H1 (cell line): ENCODE data around the gene DNAH1. TPM values are rescaled to one million over a fixed set of nuclear protein-coding genes. Genes with fewer than 3 reads are reported as not detected.

Experiments
- CTCF ChIA-PET: fragments of 300-600 bp; sonication (Branson Sonifier 250); formaldehyde crosslinking; loops from one replicate; lab custom pipeline; 2021; ENCODE audit not compliant: partially characterized antibody; lab: Charles Lee
- POLR2A ChIA-PET: fragments of 300-600 bp; sonication (Branson Sonifier 250); formaldehyde crosslinking; loops from one replicate; lab custom pipeline; 2021; ENCODE audit warnings: inconsistent platforms; ENCODE audit not compliant: partially characterized antibody; lab: Charles Lee
- DNase-seq, 2 experiments: peaks; one replicate each; pipeline versions ENCODE4 v3.0.0 to v3.0.0-alpha.2; 2010 to 2022; ENCODE audit warnings: low spot score in 2 of 2, low read depth in 1 of 2, mixed read lengths in 1 of 2
- FAIRE-seq: peaks from 2 replicates; lab custom pipeline; 2011; peaks lifted over from hg19 to GRCh38; lab: Jason Lieb, UNC
- H2AFZ ChIP-seq: 2 replicates; pipeline ENCODE4 v1.8.1; 2012; ENCODE audit warnings: low read length, inconsistent platforms
- H2AK5ac ChIP-seq: 2 replicates; pipeline ENCODE4 v1.6.1; 2013; ENCODE audit warnings: low read depth, low read length
- H2BK120ac ChIP-seq: replicated peaks from 2 replicates; pipeline ENCODE3; 2013; ENCODE audit warnings: low read depth, low read length, inconsistent platforms
- H2BK12ac ChIP-seq: 2 replicates; pipeline ENCODE4 v1.6.1; 2013; ENCODE audit warnings: low read depth, low read length
- H2BK15ac ChIP-seq: 2 replicates; pipeline ENCODE4 v1.6.1; 2013; ENCODE audit warnings: low read length
- H2BK20ac ChIP-seq: 2 replicates; pipeline ENCODE4 v1.6.1; 2013; ENCODE audit warnings: low read length
- H2BK5ac ChIP-seq: 2 replicates; pipeline ENCODE4 v1.6.1; 2013; ENCODE audit warnings: low read depth, low read length
- H3K14ac ChIP-seq: 2 replicates; pipeline ENCODE4 v1.6.1; 2013; ENCODE audit warnings: inconsistent platforms; ENCODE audit not compliant: insufficient read length
- H3K18ac ChIP-seq: 2 replicates; pipeline ENCODE4 v1.6.1; 2013; ENCODE audit warnings: low read length; ENCODE audit errors: extremely low read depth
- H3K23ac ChIP-seq: 2 replicates; pipeline ENCODE4 v1.6.1; 2013; ENCODE audit warnings: inconsistent platforms; ENCODE audit not compliant: insufficient read length
- H3K23me2 ChIP-seq: 2 replicates; pipeline ENCODE4 v1.6.1; 2013; ENCODE audit warnings: low read depth, low read length
- H3K27ac ChIP-seq: 2 replicates; pipeline ENCODE4 v1.6.1; 2011; ENCODE audit warnings: low read depth, low read length, inconsistent platforms
- H3K27me3 ChIP-seq, 4 experiments: replicated peaks in 1 of 4; 1 replicate in 1 of 4; 2 replicates in 3 of 4; pipeline versions ENCODE4 v1.6.1 to v1.8.1; 2011 to 2013; ENCODE audit warnings: low read length in 3 of 4, mild to moderate bottlenecking in 3 of 4, inconsistent platforms in 2 of 4, mixed read lengths in 2 of 4, moderate library complexity in 1 of 4; ENCODE audit not compliant: control insufficient read depth in 3 of 4, insufficient read depth in 3 of 4; ENCODE audit errors: extremely low read depth in 1 of 4
- H3K36me3 ChIP-seq, 4 experiments: 2 replicates each; pipeline versions ENCODE4 v1.6.1 to v1.8.1; 2011 to 2013; ENCODE audit warnings: mild to moderate bottlenecking in 4 of 4, low read length in 3 of 4, moderate library complexity in 2 of 4, control low read depth in 1 of 4, inconsistent platforms in 1 of 4; ENCODE audit not compliant: insufficient read depth in 4 of 4, control insufficient read depth in 2 of 4
- H3K4ac ChIP-seq: replicated peaks from 2 replicates; pipeline ENCODE3; 2013; ENCODE audit warnings: low read length, low read depth, mixed read lengths, inconsistent platforms; ENCODE audit not compliant: insufficient read length
- H3K4me1 ChIP-seq, 4 experiments: replicated peaks in 1 of 4; 1 replicate in 1 of 4; 2 replicates in 3 of 4; pipeline versions ENCODE4 v1.6.1 to v1.8.1; 2011 to 2013; ENCODE audit warnings: low read length in 3 of 4, inconsistent platforms in 2 of 4, mixed read lengths in 1 of 4; ENCODE audit not compliant: insufficient read depth in 4 of 4, control insufficient read depth in 3 of 4
- H3K4me2 ChIP-seq, 2 experiments: 2 replicates each; pipeline versions ENCODE4 v1.6.1 to v1.8.1; 2011 to 2013; ENCODE audit warnings: low read depth in 2 of 2, low read length in 2 of 2, control low read depth in 1 of 2, inconsistent platforms in 1 of 2, mild to moderate bottlenecking in 1 of 2; ENCODE audit not compliant: insufficient read depth in 1 of 2
- H3K4me3 ChIP-seq, 4 experiments: fragments of 200-600, 300-600 bp in 1 of 4; sonication (generic), shearing (Covaris generic), sonication (Bioruptor Twin) in 1 of 4; 2 replicates each; pipeline versions ENCODE4 v1.5.1 to v1.8.1; 2011 to 2016; ENCODE audit warnings: low read length in 4 of 4, low read depth in 3 of 4, control low read depth in 2 of 4, inconsistent platforms in 2 of 4, mild to moderate bottlenecking in 2 of 4, mixed read lengths in 1 of 4, moderate library complexity in 1 of 4; ENCODE audit not compliant: insufficient read depth in 2 of 4; ENCODE audit errors: extremely low read depth in 1 of 4
- H3K56ac ChIP-seq: replicated peaks from 2 replicates; pipeline ENCODE3; 2013; ENCODE audit warnings: low read depth, mild to moderate bottlenecking, mixed read lengths, low read length, inconsistent platforms; ENCODE audit not compliant: insufficient read length
- H3K79me1 ChIP-seq: 2 replicates; pipeline ENCODE4 v1.6.1; 2013; ENCODE audit warnings: low read depth, low read length, control low read depth
- H3K79me2 ChIP-seq, 2 experiments: 2 replicates each; pipeline versions ENCODE4 v1.6.1 to v1.8.1; 2012 to 2013; ENCODE audit warnings: low read length in 2 of 2, mild to moderate bottlenecking in 2 of 2, inconsistent platforms in 1 of 2; ENCODE audit not compliant: insufficient read depth in 2 of 2, control insufficient read depth in 1 of 2
- H3K9ac ChIP-seq, 4 experiments: replicated peaks in 1 of 4; 1 replicate in 1 of 4; 2 replicates in 3 of 4; pipeline versions ENCODE4 v1.6.1 to v1.8.1; 2011 to 2013; ENCODE audit warnings: low read depth in 3 of 4, low read length in 3 of 4, control low read depth in 2 of 4, mild to moderate bottlenecking in 2 of 4, moderate library complexity in 2 of 4, inconsistent platforms in 1 of 4; ENCODE audit errors: extremely low read depth in 1 of 4
- H3K9me3 ChIP-seq, 2 experiments: 2 replicates each; pipeline versions ENCODE4 v1.6.1 to v1.8.1; 2012 to 2013; ENCODE audit warnings: mild to moderate bottlenecking in 2 of 2, moderate library complexity in 2 of 2, control low read depth in 1 of 2, inconsistent platforms in 1 of 2, low read depth in 1 of 2, low read length in 1 of 2, mixed read lengths in 1 of 2; ENCODE audit not compliant: insufficient read depth in 2 of 2
- H4K20me1 ChIP-seq, 2 experiments: replicated peaks in 1 of 2; 2 replicates each; pipeline versions ENCODE3 to v1.8.1; 2011 to 2013; ENCODE audit warnings: inconsistent platforms in 2 of 2, low read length in 2 of 2, mild to moderate bottlenecking in 1 of 2; ENCODE audit not compliant: insufficient read depth in 2 of 2, control insufficient read depth in 1 of 2
- H4K5ac ChIP-seq: 2 replicates; pipeline ENCODE4 v1.6.1; 2013; ENCODE audit warnings: low read length, low read depth, mixed read lengths, inconsistent platforms; ENCODE audit not compliant: insufficient read length
- H4K8ac ChIP-seq: 2 replicates; pipeline ENCODE4 v1.8.0; 2013; ENCODE audit warnings: mild to moderate bottlenecking, moderate library complexity, low read length, inconsistent platforms; ENCODE audit not compliant: insufficient read depth; ENCODE audit errors: extremely low read depth
- H4K91ac ChIP-seq: replicated peaks from 2 replicates; pipeline ENCODE3; 2013; ENCODE audit warnings: low read length, mixed read lengths, inconsistent platforms; ENCODE audit not compliant: insufficient read length
- ASH2L ChIP-seq: fragments of 200-600, 300-600 bp; sonication (generic); IDR thresholded peaks from one replicate; pipeline ENCODE4 v1.7.1; 2017; ENCODE audit warnings: low read length
- BACH1 ChIP-seq: IDR thresholded peaks from 2 replicates; pipeline ENCODE4 v1.6.1; 2012; ENCODE audit warnings: low read length, improper control_type of control experiment
- CEBPB ChIP-seq: IDR thresholded peaks from 2 replicates; pipeline ENCODE4 v1.6.1; 2012; ENCODE audit warnings: low read depth, low read length
- CHD1 ChIP-seq: IDR thresholded peaks from 2 replicates; pipeline ENCODE4 v1.6.1; 2012; ENCODE audit warnings: low read depth, low read length, improper control_type of control experiment
- CHD2 ChIP-seq: IDR thresholded peaks from 2 replicates; pipeline ENCODE4 v1.6.1; 2012; ENCODE audit warnings: low read length, improper control_type of control experiment
- FOSL1 ChIP-seq: IDR thresholded peaks from 2 replicates; pipeline ENCODE4 v1.6.1; 2011; ENCODE audit warnings: mild to moderate bottlenecking, low read depth, low read length, moderate library complexity; ENCODE audit not compliant: insufficient read depth
- JUN ChIP-seq: IDR thresholded peaks from 2 replicates; pipeline ENCODE4 v1.6.1; 2011; ENCODE audit warnings: low read depth, mild to moderate bottlenecking, improper control_type of control experiment, low read length
- NRF1 ChIP-seq: IDR thresholded peaks from 2 replicates; pipeline ENCODE4 v1.6.1; 2011; ENCODE audit warnings: mild to moderate bottlenecking, low read depth, low read length, improper control_type of control experiment
- POLR2A ChIP-seq, 2 experiments: IDR thresholded peaks; 1 replicate in 1 of 2; 2 replicates in 1 of 2; pipeline ENCODE4 v1.6.1; 2011; ENCODE audit warnings: low read depth in 2 of 2, low read length in 2 of 2, mild to moderate bottlenecking in 2 of 2; ENCODE audit errors: control extremely low read depth in 1 of 2
- POU5F1 ChIP-seq: IDR thresholded peaks from 2 replicates; pipeline ENCODE4 v1.6.1; 2011; ENCODE audit warnings: low read depth, mild to moderate bottlenecking, low read length, moderate library complexity
- SIX5 ChIP-seq: IDR thresholded peaks from 2 replicates; pipeline ENCODE4 v1.6.1; 2011; ENCODE audit warnings: mild to moderate bottlenecking, low read depth, low read length
- SP2 ChIP-seq: IDR thresholded peaks from 2 replicates; pipeline ENCODE4 v1.6.1; 2012; ENCODE audit warnings: mild to moderate bottlenecking, low read length, inconsistent platforms
- WGBS, 2 experiments: shearing (Covaris generic) in 1 of 2; methylation state at CpG; one replicate each; pipeline versions ENCODE4 v1.1.6 to v1.1.7; 2013 to 2015; ENCODE audit warnings: low lambda C conversion rate in 2 of 2, mixed read lengths in 2 of 2, inconsistent platforms in 1 of 2, low coverage in 1 of 2, missing lambda C conversion rate in 1 of 2; ENCODE audit not compliant: insufficient replicate concordance in 2 of 2, insufficient coverage in 1 of 2, insufficient read length in 1 of 2; ENCODE audit errors: extremely low coverage in 1 of 2, missing lambda C conversion rate in 1 of 2; 5-methylcytosine and 5-hydroxymethylcytosine counted together
- polyA plus RNA-seq, 7 experiments: library from polyadenylated mRNA; depleted of rRNA in 3 of 7; stranded (reverse) in 5 of 7; unstranded in 2 of 7; fragments of >200 nt in 5 of 7; fragments of 200-250 nt in 2 of 7; gene quantifications; 1 replicate in 5 of 7; 2 replicates in 1 of 7; 4 replicates in 1 of 7; pipeline versions ENCODE4 v1.2.1 to v1.2.3, GENCODE V29; 2011 to 2013; ENCODE audit warnings: missing spikeins in 2 of 7, mixed read lengths in 2 of 7
- total RNA-seq: library from RNA; stranded (reverse); fragmentation: NEBNext Ultra II Directional; extraction: Animal tissue kit (Norgen Biotek cat#: 25700); gene quantifications from 2 replicates; pipeline ENCODE4 v1.2.1, GENCODE V29; 2021

DNAH1 gene
- total and polyA plus RNA-seq, 2 of the 8 experiments (the other 6 are each of a cell fraction or from before 2014, with no cell fraction given): 1.0 to 1.5 TPM

DNA sequence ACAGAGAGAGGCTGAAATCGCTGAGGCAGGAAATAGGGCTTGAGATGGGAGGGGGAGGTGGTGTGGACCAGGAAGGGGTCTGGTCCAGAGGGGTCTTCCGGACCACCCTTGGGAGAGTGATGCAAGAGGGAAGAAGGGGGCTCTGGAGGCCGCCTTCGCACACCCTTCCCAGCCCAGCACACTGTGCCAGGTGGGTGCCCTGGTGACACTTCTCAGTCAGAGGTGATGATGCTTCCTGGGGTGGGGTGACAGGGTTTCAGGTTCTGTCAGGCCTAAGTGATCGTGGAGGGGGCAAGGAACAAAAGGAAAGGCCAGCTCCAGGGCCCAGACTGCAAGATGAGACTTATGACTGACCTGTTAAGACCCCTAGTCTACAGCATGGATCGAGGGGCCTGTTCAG lies 116.1 kb downstream of the DNAH1 start:
- CTCF ChIA-PET: interaction anchor here (0.7 to 3.8 kb wide), 4 partner anchors 11 to 211 kb away, joined by 3 to 22 read pairs (median 9); no protein-coding TSS in a partner anchor
- no peak overlapping the region for H3K18ac ChIP-seq
- TF ChIP-seq BACH1 (no peak), SP2 (no peak), FOSL1 (no peak), POU5F1 (no peak), CHD1 (no peak), NRF1 (no peak), SIX5 (no peak), CEBPB (no peak), CHD2 (no peak), JUN (no peak), POLR2A (IDR thresholded peaks at IDR 0.05; ENCODE audit: control extremely low read depth in 1 of 2, low read depth in 2 of 2, low read length in 2 of 2) (no peak), ASH2L (no peak)

More for the DNA sequence above, 116.1 kb downstream of the DNAH1 start:
- H2BK120ac ChIP-seq: no peak overlapping the region
- no peaks in the 10 kb centered on the region for H3K9me3 ChIP-seq
- H4K91ac ChIP-seq: no peak overlapping the region
- no peaks in the 10 kb centered on the region for H4K20me1 ChIP-seq
- H4K8ac ChIP-seq: no peak overlapping the region
- H3K4me3 ChIP-seq: no peak overlapping the region
- no peak overlapping the region for H2BK12ac ChIP-seq
- no peak overlapping the region for H2BK15ac ChIP-seq
- H4K5ac ChIP-seq: no peak overlapping the region
- H2AFZ ChIP-seq: no peak overlapping the region
- FAIRE-seq (no peak), DNase-seq (no peak)
- no peak overlapping the region for H2BK5ac ChIP-seq
- no peaks in the 10 kb centered on the region for H3K27me3 ChIP-seq
- POLR2A ChIA-PET: interaction anchor here (1.0 to 10.5 kb wide), 2 partner anchors 14 to 216 kb away, joined by 3 to 112 read pairs; partner anchors contain the start of gene SEMA3G
- no peak overlapping the region for H3K56ac ChIP-seq
- H3K4me1 ChIP-seq: peaks cover 0 to 2% (median 0%) of the 10 kb centered on the region in 4 experiments; a peak in 1 of 7 replicates
- H2BK20ac ChIP-seq: no peak overlapping the region
- H3K23ac ChIP-seq: no peak overlapping the region
- H3K4ac ChIP-seq: no peak overlapping the region
- no peaks in the 10 kb centered on the region for H3K36me3 ChIP-seq
- H3K14ac ChIP-seq: no peak overlapping the region
- no peak overlapping the region for H3K9ac ChIP-seq
- H3K23me2 ChIP-seq: no peaks in the 10 kb centered on the region
- H3K79me1 ChIP-seq: no peaks in the 10 kb centered on the region
- no peak overlapping the region for H2AK5ac ChIP-seq
- H3K27ac ChIP-seq: no peak overlapping the region
- H3K79me2 ChIP-seq: no peaks in the 10 kb centered on the region
- H3K4me2 ChIP-seq: no peak overlapping the region
- 84% methylated on average over 4 of the region's 6 CpGs; no CpG with 5 or more reads in 1 of the 2 experiments for WGBS, 2 experiments
